ENCODE measurements around the gene GSN.
A peak's percentile ranks its signal among the peaks of the same experiment; 100 is the strongest.

Gene GSN

DNA sequence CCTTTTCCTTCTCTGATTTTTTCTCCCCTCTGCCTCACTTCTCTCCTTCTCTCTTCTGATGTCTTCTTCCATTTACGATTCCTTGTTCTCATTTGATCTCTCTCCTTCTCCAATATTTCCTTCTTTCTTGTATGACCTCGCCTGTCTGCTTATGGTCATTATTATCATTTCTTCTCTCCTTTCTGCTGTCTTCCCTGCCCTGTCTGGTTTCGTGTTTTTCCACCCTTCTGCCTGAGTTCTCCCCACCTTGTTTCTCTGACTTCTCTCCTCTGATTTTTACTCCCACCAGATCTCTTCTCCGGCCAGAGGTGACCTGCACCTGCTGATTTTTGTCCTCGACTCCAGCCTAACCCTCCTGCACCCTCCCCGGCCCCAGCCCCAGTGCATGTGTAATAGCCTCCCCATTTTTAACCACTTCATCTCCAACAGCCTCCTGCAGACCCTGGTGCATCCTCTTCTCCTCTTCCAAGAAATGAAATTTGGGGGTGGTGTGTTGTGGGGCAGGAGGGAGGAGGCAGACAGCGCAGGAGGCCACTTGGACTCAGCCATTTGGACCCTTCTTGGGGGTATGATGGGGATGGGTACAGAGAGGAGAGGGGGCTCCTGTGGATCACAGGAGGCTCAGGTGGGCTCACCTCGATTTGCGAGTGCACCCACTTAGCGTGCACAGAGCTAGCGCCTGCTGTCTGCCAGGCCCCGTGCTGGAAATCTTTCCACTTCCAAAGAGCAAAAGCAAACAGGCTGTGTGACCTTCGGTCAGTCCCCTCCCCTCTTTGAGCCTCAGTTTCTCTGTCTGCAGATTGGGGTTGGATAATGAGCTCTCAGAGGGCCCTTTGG is 32.5 kb downstream of the GSN start:
- Histone ChIP-seq H3K4me3 (ENCODE audit: low read depth, low read length) (peak overlapping the region; percentile 41), H3K9me3 (no peaks in the 10 kb centered on the region), H3K27me3 (peaks cover 13% of the 10 kb centered on the region), H3K36me3 (no peaks in the 10 kb centered on the region), H3K4me1 (no peaks in the 10 kb centered on the region)
- DNase-seq = no peak
- no peak for TF ChIP-seq CTCF (IDR thresholded peaks at IDR 0.05; ENCODE audit: low read depth, low read length)

DNA sequence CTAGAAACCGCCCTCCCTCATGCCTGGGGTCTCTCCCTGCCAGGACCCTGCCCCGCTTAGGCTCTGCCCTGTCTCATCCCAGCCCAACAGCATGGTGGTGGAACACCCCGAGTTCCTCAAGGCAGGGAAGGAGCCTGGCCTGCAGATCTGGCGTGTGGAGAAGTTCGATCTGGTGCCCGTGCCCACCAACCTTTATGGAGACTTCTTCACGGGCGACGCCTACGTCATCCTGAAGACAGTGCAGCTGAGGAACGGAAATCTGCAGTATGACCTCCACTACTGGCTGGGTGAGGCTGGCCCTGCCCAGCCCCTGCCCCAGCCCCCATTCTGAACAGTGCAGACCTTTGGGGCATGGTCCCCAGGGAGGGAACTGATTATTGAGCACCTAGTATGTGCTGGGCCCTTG is 33.9 kb downstream of the GSN start:
- DNase-seq = no peak
- Histone ChIP-seq H3K27me3 (peaks cover 13% of the 10 kb centered on the region), H3K4me1 (no peaks in the 10 kb centered on the region), H3K4me3 (ENCODE audit: low read depth, low read length) (no peak overlapping the region), H3K9me3 (no peaks in the 10 kb centered on the region), H3K36me3 (no peaks in the 10 kb centered on the region)
- no peak for TF ChIP-seq CTCF (IDR thresholded peaks at IDR 0.05; ENCODE audit: low read depth, low read length)

DNA sequence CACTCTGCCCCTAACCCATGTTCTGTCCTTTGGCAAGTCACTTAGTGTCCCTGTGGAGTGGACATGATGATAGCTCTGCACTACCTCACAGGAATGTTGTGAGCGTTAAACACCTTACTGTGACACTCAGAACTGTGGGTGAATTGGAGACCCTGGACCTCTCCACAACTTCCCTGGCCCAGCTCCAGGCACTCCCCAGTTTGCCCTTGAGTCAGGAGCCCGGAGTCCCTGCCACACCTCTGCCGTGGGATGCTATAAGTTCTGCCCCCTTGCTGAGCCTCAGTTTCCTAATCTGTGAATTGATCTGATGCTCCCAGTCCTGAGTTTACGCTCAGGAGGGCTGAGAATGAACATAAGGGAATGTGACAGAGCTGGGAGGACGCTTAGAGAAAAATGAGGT is 34.4 kb downstream of the GSN start:
- no peaks in the 10 kb centered on the region for H3K4me1 ChIP-seq
- TF ChIP-seq CTCF (IDR thresholded peaks at IDR 0.05; ENCODE audit: low read depth, low read length) = no peak
- H3K27me3 ChIP-seq = peaks cover 13% of the 10 kb centered on the region
- H3K36me3 ChIP-seq = no peaks in the 10 kb centered on the region
- no peak for DNase-seq
- no peak overlapping the region for H3K4me3 ChIP-seq (ENCODE audit: low read depth, low read length)
- no peaks in the 10 kb centered on the region for H3K9me3 ChIP-seq

- Histone ChIP-seq H3K9me3 (no peaks in the 10 kb centered on the region), H3K36me3 (no peaks in the 10 kb centered on the region), H3K4me3 (ENCODE audit: low read depth, low read length) (no peak overlapping the region), H3K4me1 (no peaks in the 10 kb centered on the region), H3K27me3 (peaks cover 13% of the 10 kb centered on the region)
- no peak for DNase-seq
- no peak for TF ChIP-seq CTCF (IDR thresholded peaks at IDR 0.05; ENCODE audit: low read depth, low read length)
Observed at GRCh38 chr9:121302786-121303185, 34.8 kb downstream of the GSN start.

- Histone ChIP-seq H3K9me3 (no peaks in the 10 kb centered on the region), H3K27me3 (peaks cover 13% of the 10 kb centered on the region), H3K4me1 (no peaks in the 10 kb centered on the region), H3K4me3 (ENCODE audit: low read depth, low read length) (no peak overlapping the region), H3K36me3 (no peaks in the 10 kb centered on the region)
- DNase-seq = no peak
- no peak for TF ChIP-seq CTCF (IDR thresholded peaks at IDR 0.05; ENCODE audit: low read depth, low read length)
Observed at GRCh38 chr9:121303456-121304451, 35.8 kb downstream of the GSN start.
